C4-2B (cell line): ENCODE data around the gene SAP30BP.

Experiments
- CTCF ChIP-seq: fragments of 450-650 bp; conservative IDR thresholded peaks from 2 replicates; pipeline ENCODE4 v1.5.1; 2017; ENCODE audit warnings: mild to moderate bottlenecking
- ZFX ChIP-seq: fragments of 450-650 bp; IDR thresholded peaks from 2 replicates; pipeline ENCODE4 v1.6.1; 2017

GRCh38 chr17:75729351-75729750 is 62.2 kb downstream of the SAP30BP start:
- TF ChIP-seq CTCF (no peak), ZFX (no peak)
